ENCODE data around the gene CNGA2. TPM values are rescaled to one million over a fixed set of nuclear protein-coding genes. Genes with fewer than 3 reads are reported as not detected.

Gene CNGA2
- total RNA-seq, 1 experiment from 2014 or later, result not detected

- TF ChIP-seq EGR1 (IDR thresholded peaks at IDR 0.05; ENCODE audit: low read depth) (no peak), ATF3 (IDR thresholded peaks at IDR 0.05) (no peak), CBX3 (IDR thresholded peaks at IDR 0.05; ENCODE audit: low read depth) (no peak), REST (IDR thresholded peaks at IDR 0.05; ENCODE audit: low read depth) (no peak), ELF1 (IDR thresholded peaks at IDR 0.05; ENCODE audit: borderline replicate concordance, low read depth) (no peak), ZNF274 (IDR thresholded peaks at IDR 0.05; ENCODE audit: low read depth, low read length) (no peak), EZH2 (IDR thresholded peaks at IDR 0.05) (no peak), POLR2A (IDR thresholded peaks at IDR 0.05; ENCODE audit: borderline replicate concordance, extremely low read depth, insufficient read depth, insufficient read length) (no peak), RAD21 (IDR thresholded peaks at IDR 0.05; ENCODE audit: low read depth) (no peak), CEBPB (IDR thresholded peaks at IDR 0.05; ENCODE audit: low read depth) (no peak), TCF7L2 (IDR thresholded peaks at IDR 0.05; ENCODE audit: borderline replicate concordance, extremely low read depth, insufficient read depth, insufficient read length) (no peak), SRF (IDR thresholded peaks at IDR 0.05; ENCODE audit: low read depth) (no peak), MAX (IDR thresholded peaks at IDR 0.05) (no peak), POLR2AphosphoS5 (IDR thresholded peaks at IDR 0.05; ENCODE audit: low read depth, low read length) (no peak), FOSL1 (IDR thresholded peaks at IDR 0.05; ENCODE audit: low read depth) (no peak), YY1 (IDR thresholded peaks at IDR 0.05; ENCODE audit: extremely low read depth, insufficient replicate concordance, low read depth, low read length) (no peak), EZH2phosphoT487 (IDR thresholded peaks at IDR 0.05; ENCODE audit: borderline replicate concordance) (no peak), ZBTB33 (IDR thresholded peaks at IDR 0.05; ENCODE audit: extremely low read depth, insufficient replicate concordance, low read length) (no peak), JUND (IDR thresholded peaks at IDR 0.05) (no peak)
- intact Hi-C loops (cut with micrococcal nuclease), result no loop called here
- ATAC-seq, result no peak
- H3K9me3 ChIP-seq (ENCODE audit: control insufficient read depth in 1 of 2, insufficient read depth in 1 of 2, low read depth in 1 of 2, low read length in 2 of 2), result no peaks in the 10 kb centered on the region
- no peaks in the 10 kb centered on the region for H3K79me2 ChIP-seq (ENCODE audit: insufficient read depth, low read length)
- no peak overlapping the region for H3K4me2 ChIP-seq (ENCODE audit: low read length)
- no TSS peak for BruUV-seq (replicated peaks)
- H4K20me1 ChIP-seq (ENCODE audit: insufficient read depth), result no peaks in the 10 kb centered on the region
- ChIA-PET POLR2A (no interaction called here), RAD21 (ENCODE audit: low non-redundant PET in 1 of 2, low total read pairs in 2 of 2, uncharacterized antibody in 2 of 2, unreplicated experiment in 2 of 2) (no interaction called here), CTCF (no interaction called here)
- no peak overlapping the region for H3K9ac ChIP-seq (ENCODE audit: low read length)
- H3K27ac ChIP-seq (ENCODE audit: low read depth, low read length), result no peak overlapping the region
- no peaks in the 10 kb centered on the region for H3K36me3 ChIP-seq (ENCODE audit: control insufficient read depth in 1 of 2, insufficient read depth in 2 of 2, low read length in 2 of 2)
- H3K9me2 ChIP-seq (ENCODE audit: insufficient read depth), result no peaks in the 10 kb centered on the region
- DNase-seq (ENCODE audit: low read depth, low spot score), result no peak
- H2AFZ ChIP-seq (ENCODE audit: low read depth, low read length, poor library complexity, severe bottlenecking), result no peak overlapping the region
- no peaks in the 10 kb centered on the region for H3K4me1 ChIP-seq (ENCODE audit: control insufficient read depth in 1 of 2, insufficient read depth in 2 of 2, low read length in 2 of 2)
- no peak overlapping the region for H3K4me3 ChIP-seq (replicated peaks in 1 of 2; ENCODE audit: low read depth in 1 of 2, low read length in 2 of 2)
- H3K27me3 ChIP-seq (ENCODE audit: insufficient read depth, low read length), result 0 out of 2 replicates have a peak, but pooled peaks cover 4% of the 10 kb centered on the region
These were observed 42.4 kb downstream of the CNGA2 start for GRCh38 chrX:151776936-151777335.
